Lung (tissue), 12 donors: ENCODE measurements around the gene ADAMTS18. TPM values are rescaled to one million over a fixed set of nuclear protein-coding genes. Genes with fewer than 3 reads are reported as not detected.

Source experiments
- ATAC-seq: fragments of 200-7000 bp; cut with Tn5 transposase; one replicate; pipeline ENCODE4 v1.9.1; 2020; ENCODE audit warnings: moderate number of reproducible peaks; ENCODE audit not compliant: insufficient read depth, low FRiP score
- DNase-seq, 3 donors: peaks; one replicate each; pipeline ENCODE4 v3.0.0-alpha.2; 2013 to 2017
- H3K27ac ChIP-seq, 2 donors: one replicate each; pipeline ENCODE4 v1.5.1; 2013; ENCODE audit warnings: mild to moderate bottlenecking in 2 of 2, moderate library complexity in 2 of 2, control low read depth in 1 of 2, inconsistent platforms in 1 of 2, low read depth in 1 of 2, low read length in 1 of 2
- H3K27me3 ChIP-seq, 3 donors: one replicate each; pipeline ENCODE4 v1.5.1; 2013; ENCODE audit warnings: low read length in 2 of 3; ENCODE audit not compliant: control insufficient read depth in 3 of 3, insufficient read depth in 3 of 3
- H3K36me3 ChIP-seq, 4 donors: one replicate each; pipeline ENCODE4 v1.5.1; 2013; ENCODE audit warnings: low read length in 4 of 4, mild to moderate bottlenecking in 1 of 4, moderate library complexity in 1 of 4; ENCODE audit not compliant: control insufficient read depth in 4 of 4, insufficient read depth in 4 of 4
- H3K4me1 ChIP-seq, 5 donors: one replicate each; pipeline ENCODE4 v1.5.1; 2013; ENCODE audit warnings: low read length in 5 of 5, mild to moderate bottlenecking in 2 of 5, moderate library complexity in 1 of 5; ENCODE audit not compliant: control insufficient read depth in 5 of 5, insufficient read depth in 5 of 5
- H3K4me3 ChIP-seq: one replicate; pipeline ENCODE4 v1.5.1; 2013; ENCODE audit warnings: mild to moderate bottlenecking, control low read depth, moderate library complexity
- H3K9ac ChIP-seq, 2 donors: one replicate each; pipeline ENCODE4 v1.5.1; 2013; ENCODE audit warnings: low read length in 2 of 2, control low read depth in 1 of 2; ENCODE audit not compliant: insufficient read depth in 1 of 2
- H3K9me3 ChIP-seq, 4 donors: one replicate each; pipeline ENCODE4 v1.5.1; 2013; ENCODE audit warnings: low read length in 3 of 4, mild to moderate bottlenecking in 1 of 4, moderate library complexity in 1 of 4; ENCODE audit not compliant: control insufficient read depth in 4 of 4, insufficient read depth in 3 of 4
- CTCF ChIP-seq: IDR thresholded peaks from 2 replicates; pipeline ENCODE4 v1.5.1; 2012; ENCODE audit warnings: mild to moderate bottlenecking; ENCODE audit errors: control extremely low read depth, extremely low read depth
- WGBS, 2 donors: extraction: QIAGEN DNeasy Blood & Tissue Kit; methylation state at CpG; one replicate each; pipeline ENCODE4 v1.1.7; 2013; 5-methylcytosine and 5-hydroxymethylcytosine counted together
- polyA plus RNA-seq, 2 donors: library from polyadenylated mRNA; stranded (reverse); fragments of 200-250 nt; gene quantifications; one replicate each; pipeline ENCODE4 v1.2.1, GENCODE V29; 2013
- total RNA-seq, 2 donors: library from RNA; depleted of rRNA in 1 of 2; stranded (reverse); fragments of >200 nt in 1 of 2; gene quantifications; one replicate each; pipeline ENCODE4 v1.2.1, GENCODE V29; 2014 to 2021
- donor health status: control.
- donor health status: control.
- donor health status: Bipolar disorder and iron deficiency.
- donor health status: healthy.
- donor health status: DM: yes; HTN: yes; CAD: no.

Gene ADAMTS18
- total and polyA plus RNA-seq, 4 donors, result 0.02 to 0.82 TPM; not detected in 2

GRCh38 chr16:77416939-77417480 is 17.8 kb downstream of the ADAMTS18 start:
- Histone ChIP-seq H3K9me3 (peaks cover 0 to 3% (median 1%) of the 10 kb centered on the region in 4 donors), H3K4me1 (no peaks in the 10 kb centered on the region), H3K27ac (no peak overlapping the region), H3K4me3 (no peak overlapping the region), H3K27me3 (no peaks in the 10 kb centered on the region), H3K9ac (no peak overlapping the region), H3K36me3 (no peaks in the 10 kb centered on the region)
- no peak for TF ChIP-seq CTCF
- ATAC-seq (no peak), DNase-seq (no peak)
- WGBS, 2 donors, result 77 to 81% methylated on average over 1 of the region's 1 CpG

GRCh38 chr16:77414752-77415231 is 20.0 kb downstream of the ADAMTS18 start:
- DNase-seq, result no peak
- 93 to 95% methylated on average over 2 of the region's 2 CpGs for WGBS, 2 donors
- Histone ChIP-seq H3K27me3 (no peaks in the 10 kb centered on the region), H3K4me3 (no peak overlapping the region), H3K9ac (no peak overlapping the region), H3K4me1 (no peaks in the 10 kb centered on the region), H3K9me3 (peaks cover 0 to 2% (median 0%) of the 10 kb centered on the region in 4 donors), H3K36me3 (no peaks in the 10 kb centered on the region), H3K27ac (no peak overlapping the region)
- no peak for ATAC-seq
- TF ChIP-seq CTCF, result no peak

- Histone ChIP-seq H3K4me1 (no peaks in the 10 kb centered on the region), H3K36me3 (no peaks in the 10 kb centered on the region), H3K27me3 (no peaks in the 10 kb centered on the region), H3K9ac (no peak overlapping the region), H3K4me3 (no peak overlapping the region), H3K27ac (no peak overlapping the region), H3K9me3 (peaks cover 0 to 6% (median 2%) of the 10 kb centered on the region in 4 donors)
- ATAC-seq (no peak), DNase-seq (no peak)
- WGBS, 2 donors, result 67 to 78% methylated on average over 4 of the region's 4 CpGs
- TF ChIP-seq CTCF, result no peak
Observed at GRCh38 chr16:77410449-77410848, 24.4 kb downstream of the ADAMTS18 start.

- H3K27me3 ChIP-seq, result no peaks in the 10 kb centered on the region
- WGBS, 2 donors, result 59 to 61% methylated on average over 5 of the region's 5 CpGs
- H3K27ac ChIP-seq, result no peak overlapping the region
- H3K9ac ChIP-seq, result no peak overlapping the region
- H3K4me3 ChIP-seq, result no peak overlapping the region
- DNase-seq, result no peak
- H3K4me1 ChIP-seq, result no peaks in the 10 kb centered on the region
- peaks cover 0 to 6% (median 2%) of the 10 kb centered on the region in 4 donors for H3K9me3 ChIP-seq
- TF ChIP-seq CTCF, result no peak
- ATAC-seq, result no peak
- no peaks in the 10 kb centered on the region for H3K36me3 ChIP-seq
Observed at GRCh38 chr16:77409311-77409710, 25.5 kb downstream of the ADAMTS18 start.
